Non-pigmented ciliary epithelial cell (primary cell): ENCODE data around the gene GCH1.

Experiments
- DNase-seq: peaks from one replicate; pipeline ENCODE4 v3.0.0-alpha.2; 2010; ENCODE audit warnings: low read depth

Gene GCH1

DNA sequence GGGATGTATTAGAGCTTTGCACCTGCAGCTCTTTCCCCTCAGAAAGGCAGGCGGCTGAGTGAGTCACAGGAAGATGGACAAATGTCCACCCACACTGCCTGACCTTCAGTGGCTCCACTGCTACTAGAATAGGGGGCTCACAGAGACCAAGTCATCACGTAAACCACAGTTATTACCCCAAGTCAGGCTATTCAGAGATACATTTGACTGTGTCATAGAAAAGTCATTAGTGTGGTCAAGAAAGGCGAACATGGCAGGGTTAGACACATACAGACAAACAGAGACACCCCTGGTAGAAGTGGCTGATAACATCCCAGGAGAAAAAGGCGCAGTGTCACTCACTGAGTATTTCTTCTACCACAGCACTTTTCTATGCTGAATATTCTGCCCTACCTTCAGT, 36.0 kb downstream of the GCH1 start:
- DNase-seq, result no peak

GRCh38 chr14:54864526-54864925, 38.1 kb downstream of the GCH1 start:
- no peak for DNase-seq

DNA sequence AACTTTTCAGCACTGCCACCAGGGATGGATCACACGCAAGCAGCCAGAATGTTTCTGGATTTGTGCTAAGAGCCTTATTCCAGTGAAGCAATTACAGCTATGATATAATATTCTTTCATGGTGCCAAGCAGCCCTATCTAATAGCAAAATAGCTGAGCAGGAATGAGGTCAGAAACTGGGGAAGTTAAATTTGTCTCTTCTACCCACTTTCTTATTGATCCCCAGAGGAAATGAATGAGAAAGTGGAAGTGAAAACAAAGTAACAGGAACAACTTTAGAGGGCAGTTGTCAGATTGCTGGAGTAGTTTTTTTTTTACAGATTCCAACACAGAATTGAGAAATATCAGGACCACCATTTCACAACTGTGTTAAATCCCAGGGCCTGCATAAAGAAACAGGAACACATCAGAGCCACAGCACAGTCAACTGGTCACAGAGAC, 44.8 kb downstream of the GCH1 start:
- DNase-seq, result no peak

GRCh38 chr14:54856152-54856551, 46.5 kb downstream of the GCH1 start:
- DNase-seq, result no peak

GRCh38 chr14:54854181-54854580, 48.4 kb downstream of the GCH1 start:
- no peak for DNase-seq

GRCh38 chr14:54853339-54853738, 49.3 kb downstream of the GCH1 start:
- no peak for DNase-seq

DNA sequence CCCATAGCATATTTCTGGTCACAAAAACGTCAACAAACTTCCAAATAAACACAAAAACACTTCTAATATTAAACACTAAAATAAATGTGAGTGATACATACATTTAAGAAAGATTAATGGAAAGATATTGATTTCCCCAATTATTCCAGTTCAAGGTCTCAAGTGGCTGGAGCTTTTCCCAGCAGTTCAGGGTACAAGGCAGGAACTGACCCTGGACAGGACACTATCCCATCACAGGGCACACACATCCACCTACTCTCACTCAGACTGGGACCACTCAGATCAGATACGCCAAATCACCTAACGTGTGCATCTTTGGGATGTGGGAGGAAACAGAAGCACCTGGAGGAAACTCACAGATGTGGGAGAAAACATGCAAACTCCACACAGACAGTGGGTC, 50.4 kb downstream of the GCH1 start:
- no peak for DNase-seq

- no peak for DNase-seq
Measured at GRCh38 chr14:54848910-54849309, 53.7 kb downstream of the GCH1 start.

DNA sequence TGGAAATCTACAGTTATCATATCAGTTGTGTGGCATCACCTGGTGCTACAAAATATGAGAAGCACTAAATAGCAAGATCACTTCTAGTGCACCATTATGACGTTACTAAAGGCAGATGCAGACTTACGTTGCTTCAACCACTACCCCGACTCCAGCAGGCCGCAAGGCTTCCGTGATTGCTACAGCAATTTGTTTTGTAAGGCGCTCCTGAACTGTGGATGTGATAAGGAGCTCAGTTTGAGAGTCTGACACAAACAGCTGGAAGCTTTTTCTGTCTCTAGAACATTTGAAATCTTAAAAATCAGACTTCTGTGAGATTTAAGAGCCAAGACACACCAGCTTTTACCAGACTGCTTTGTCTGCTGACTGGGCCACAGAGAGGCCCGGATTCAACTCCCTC, 57.0 kb downstream of the GCH1 start:
- no peak for DNase-seq

- DNase-seq, result no peak
Measured at GRCh38 chr14:54844479-54844878, 58.1 kb downstream of the GCH1 start.

GRCh38 chr14:54840798-54841197, 61.8 kb downstream of the GCH1 start:
- DNase-seq, result no peak

- no peak for DNase-seq
Measured at GRCh38 chr14:54840336-54840735, 62.3 kb downstream of the GCH1 start.

DNA sequence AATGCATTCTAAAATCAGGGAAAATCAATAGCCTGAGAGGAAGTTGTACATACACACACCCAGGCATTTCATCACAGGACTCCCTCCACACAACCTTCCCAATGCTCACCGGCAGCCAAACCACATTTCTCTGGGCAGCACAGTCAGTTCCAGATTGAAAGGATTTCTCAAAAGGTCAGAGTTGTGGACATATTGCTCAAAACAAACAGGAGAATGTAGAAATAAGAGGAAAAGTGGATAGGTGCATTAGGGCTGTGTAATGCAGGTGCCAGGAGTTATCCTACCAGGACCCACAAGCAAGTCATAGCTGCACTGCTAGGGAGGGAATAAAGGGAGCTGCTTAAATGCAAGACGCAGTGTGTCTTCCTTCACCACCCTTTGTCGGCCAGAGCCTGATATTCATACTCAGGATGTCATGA, 62.9 kb downstream of the GCH1 start:
- no peak for DNase-seq

GRCh38 chr14:54838931-54839512, 63.6 kb downstream of the GCH1 start:
- DNase-seq, result no peak

GRCh38 chr14:54837508-54838149, 65.0 kb downstream of the GCH1 start:
- no peak for DNase-seq

DNA sequence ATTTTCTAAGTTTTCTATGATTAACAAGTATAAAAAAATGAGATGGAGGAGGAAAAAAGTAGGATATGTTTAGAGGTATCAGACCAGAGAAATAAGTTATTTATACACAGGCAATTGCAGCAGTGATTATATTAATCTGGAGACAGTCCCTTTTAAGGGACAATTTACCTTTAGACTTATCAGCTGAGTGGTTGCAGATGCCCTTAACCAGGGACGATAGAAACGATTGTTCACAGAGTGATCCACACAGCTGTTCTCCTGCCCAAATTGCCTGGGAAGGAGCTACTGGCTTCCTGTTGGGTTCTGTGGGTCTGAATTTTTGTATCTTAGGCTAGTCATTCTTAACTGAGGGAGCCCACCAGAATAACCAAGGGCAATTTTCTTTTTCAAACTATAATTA, 66.4 kb downstream of the GCH1 start:
- no peak for DNase-seq

- no peak for DNase-seq
Measured at GRCh38 chr14:54834727-54835126, 67.9 kb downstream of the GCH1 start.

GRCh38 chr14:54834081-54834480, 68.5 kb downstream of the GCH1 start:
- DNase-seq, result no peak

GRCh38 chr14:54830650-54831049, 72.0 kb downstream of the GCH1 start:
- no peak for DNase-seq

DNA sequence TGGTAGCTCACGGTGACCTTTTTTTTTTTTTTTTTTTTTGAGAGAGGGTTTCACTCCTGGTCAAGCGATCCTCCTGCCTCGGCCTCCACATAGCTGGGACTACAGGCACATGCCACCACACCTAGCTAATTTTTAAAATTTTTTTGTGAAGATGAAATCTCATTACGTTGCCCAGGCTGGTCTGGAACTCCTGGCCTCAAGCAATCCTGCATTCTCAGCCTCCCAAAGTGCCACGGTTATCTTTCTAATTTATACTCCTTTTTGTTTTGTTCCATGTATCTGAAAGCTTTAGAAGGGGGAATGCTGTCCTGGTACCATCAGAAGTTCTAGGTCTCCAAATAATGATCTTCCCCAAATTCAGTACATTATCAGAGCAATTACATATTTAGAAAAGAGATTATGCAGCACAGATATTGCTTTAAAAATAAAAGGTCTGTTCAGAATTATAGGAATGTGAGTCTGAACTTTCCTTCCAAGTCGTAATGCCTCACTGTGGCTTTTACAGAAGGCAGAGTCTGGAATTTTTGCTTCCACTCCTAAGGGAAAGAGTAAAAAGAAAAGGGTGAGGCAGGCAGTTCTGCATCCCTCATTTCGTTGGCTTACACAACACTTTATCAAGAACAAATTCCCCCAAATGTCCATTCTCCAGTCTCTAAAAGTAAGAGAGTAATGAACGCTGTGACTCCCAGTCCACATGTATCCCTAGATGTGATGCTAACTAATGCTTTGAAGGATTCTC, 73.0 kb downstream of the GCH1 start:
- DNase-seq, result no peak

DNA sequence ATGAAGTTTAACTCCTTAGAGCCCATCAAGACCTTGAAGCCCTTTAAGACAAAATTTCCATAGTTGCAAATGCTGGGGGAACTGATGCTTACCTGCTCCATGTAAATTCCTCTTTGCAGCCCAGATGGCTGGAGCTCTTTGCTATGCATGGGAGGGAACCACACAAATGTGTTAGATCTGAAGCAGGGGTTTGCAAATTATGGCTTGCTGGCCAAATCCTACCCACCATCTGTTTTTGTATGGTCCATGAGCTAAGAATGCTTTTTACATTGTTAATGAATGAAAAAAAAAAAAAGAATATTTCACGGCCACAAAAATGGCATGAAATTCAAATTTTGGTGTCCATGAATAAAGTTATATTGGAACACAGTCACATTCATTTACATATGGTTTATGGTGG, 74.6 kb downstream of the GCH1 start:
- no peak for DNase-seq

- no peak for DNase-seq
Measured at GRCh38 chr14:54823757-54824549, 78.7 kb downstream of the GCH1 start.

- DNase-seq, result no peak
Measured at GRCh38 chr14:54822685-54823084, 79.9 kb downstream of the GCH1 start.
